Measurements from ENCODE around the gene BBS9.
A peak's percentile ranks its signal among the peaks of the same experiment; 100 is the strongest.

BBS9 gene

GRCh38 chr7:33550363-33550762 is 421.0 kb downstream of the BBS9 start:
- no peak for DNase-seq (ENCODE audit: low read depth)

- no peak for DNase-seq (ENCODE audit: low read depth)
These were observed 421.6 kb downstream of the BBS9 start for GRCh38 chr7:33550979-33551378.

- DNase-seq (ENCODE audit: low read depth), result peak; percentile 66
These were observed 424.7 kb downstream of the BBS9 start for GRCh38 chr7:33554046-33554445.

GRCh38 chr7:33554576-33554975 is 425.2 kb downstream of the BBS9 start:
- DNase-seq (ENCODE audit: low read depth), result no peak

- DNase-seq (ENCODE audit: low read depth), result no peak
These were observed 427.1 kb downstream of the BBS9 start for GRCh38 chr7:33556472-33556871.

DNA sequence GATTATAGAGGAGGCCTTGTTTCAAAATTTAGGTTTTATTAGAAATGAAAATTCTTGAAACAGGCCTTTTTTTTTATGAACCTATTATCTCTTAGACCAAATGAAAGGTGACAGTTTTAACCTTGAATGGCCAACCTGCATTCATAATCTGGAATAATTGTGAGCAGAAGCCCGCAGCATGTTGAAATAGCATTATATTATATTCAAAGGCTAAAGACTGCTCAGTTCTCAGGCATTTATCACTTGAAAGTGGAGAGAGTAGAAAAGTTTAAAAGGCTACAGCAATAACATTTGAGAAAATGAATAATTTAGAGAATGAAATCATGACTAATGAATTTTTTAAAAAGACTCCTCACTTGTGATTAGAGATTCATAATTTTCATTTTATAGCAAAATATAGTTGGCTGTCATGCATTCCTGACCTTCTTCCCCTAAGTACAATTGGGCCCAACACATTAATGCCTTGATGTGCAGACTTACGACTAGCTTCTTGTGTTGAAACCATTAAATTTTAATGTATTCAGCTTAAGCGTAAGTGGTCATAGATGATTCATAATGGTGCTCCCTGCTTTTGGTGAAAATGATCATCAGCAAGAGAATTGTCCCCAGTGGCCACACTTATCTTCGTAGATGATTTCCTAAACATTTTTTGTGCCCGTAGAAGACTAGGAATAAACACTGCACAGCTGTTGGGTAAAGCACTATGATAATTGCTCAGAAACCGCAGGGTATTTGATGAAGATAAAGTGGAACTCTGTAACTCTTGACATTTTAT is 429.4 kb downstream of the BBS9 start:
- DNase-seq (ENCODE audit: low read depth), result no peak

DNA sequence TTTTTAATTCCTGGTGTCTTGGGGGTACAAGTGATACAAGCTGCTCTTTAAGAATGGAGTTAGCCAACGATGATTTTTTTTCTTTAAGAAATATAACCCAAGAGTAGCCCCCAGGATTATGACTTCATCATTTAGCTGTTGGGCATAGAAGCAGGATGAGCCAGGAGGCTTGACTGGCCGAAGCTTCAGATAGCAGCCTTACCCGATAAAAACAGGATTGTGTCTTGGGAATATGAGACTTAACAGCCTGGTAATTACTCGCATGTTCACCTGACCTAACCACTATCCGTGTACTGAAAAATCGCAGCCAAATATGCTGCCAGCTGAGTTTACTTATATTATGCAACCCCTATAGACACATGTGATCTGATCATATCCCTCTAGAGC is 430.0 kb downstream of the BBS9 start:
- no peak for DNase-seq (ENCODE audit: low read depth)

DNA sequence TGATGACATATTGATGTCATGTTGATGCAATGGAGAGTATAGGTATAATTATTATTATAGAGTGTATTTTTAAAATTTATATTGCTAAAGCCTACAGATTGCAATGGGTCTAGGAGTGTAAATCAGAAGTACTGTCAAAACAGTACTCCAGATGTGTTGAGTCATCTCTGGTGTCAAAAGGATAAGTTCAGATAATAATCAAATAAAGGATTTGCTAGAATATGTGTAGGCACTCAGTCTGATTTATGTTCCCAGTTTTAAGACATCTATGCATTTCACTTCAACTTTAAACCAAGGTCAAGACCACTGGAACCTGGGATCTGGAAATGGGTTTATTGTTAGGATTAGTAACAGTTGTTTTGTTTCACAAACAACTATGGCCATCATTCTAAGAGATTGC is 433.6 kb downstream of the BBS9 start:
- DNase-seq (ENCODE audit: low read depth), result peak; percentile 64

GRCh38 chr7:33563651-33564050 is 434.3 kb downstream of the BBS9 start:
- DNase-seq (ENCODE audit: low read depth), result peak; percentile 25

GRCh38 chr7:33578166-33578565 is 448.8 kb downstream of the BBS9 start:
- no peak for DNase-seq (ENCODE audit: low read depth)

GRCh38 chr7:33578881-33579672 is 449.7 kb downstream of the BBS9 start:
- DNase-seq (ENCODE audit: low read depth), result no peak

GRCh38 chr7:33579673-33579960 is 450.3 kb downstream of the BBS9 start:
- no peak for DNase-seq (ENCODE audit: low read depth)

DNA sequence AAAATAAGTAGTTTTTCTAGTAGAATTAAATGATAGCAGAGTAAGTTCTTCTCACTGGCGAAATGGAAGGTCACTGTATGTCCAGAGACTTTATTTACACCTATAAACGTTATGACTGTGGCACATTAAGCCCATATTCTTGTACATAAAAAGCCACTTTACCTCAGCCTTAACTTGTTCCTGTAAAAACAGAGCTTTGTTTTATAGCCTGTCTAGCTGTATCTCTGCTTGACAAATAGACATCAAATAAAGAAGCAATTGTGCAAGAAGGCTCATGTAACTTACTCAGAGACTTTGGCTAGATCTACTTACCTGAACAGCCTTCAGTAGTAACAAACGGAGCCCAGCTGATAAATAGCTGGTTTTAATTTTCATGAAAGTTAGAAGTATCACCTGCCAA is 451.9 kb downstream of the BBS9 start:
- peak; percentile 13 for DNase-seq (ENCODE audit: low read depth)

GRCh38 chr7:33582104-33582503 is 452.7 kb downstream of the BBS9 start:
- no peak for DNase-seq (ENCODE audit: low read depth)

DNA sequence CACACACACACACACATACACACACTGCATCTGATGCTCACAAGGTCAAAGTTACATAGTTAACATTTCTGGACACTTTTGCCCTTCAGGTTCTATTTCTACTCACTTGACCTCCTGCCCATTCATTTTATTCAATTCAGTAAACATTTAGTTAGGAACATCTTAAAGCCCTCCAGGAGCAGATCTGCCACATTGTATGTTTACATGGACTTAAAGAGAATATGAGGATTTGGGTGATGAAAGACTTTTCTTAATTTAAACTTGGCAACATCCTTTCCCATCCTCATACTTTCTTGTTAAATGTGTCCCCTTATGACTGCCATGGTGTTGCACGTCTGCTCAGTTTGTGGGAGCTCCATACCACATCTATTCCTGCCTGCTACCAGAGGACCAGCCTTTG is 453.2 kb downstream of the BBS9 start:
- DNase-seq (ENCODE audit: low read depth), result no peak

DNA sequence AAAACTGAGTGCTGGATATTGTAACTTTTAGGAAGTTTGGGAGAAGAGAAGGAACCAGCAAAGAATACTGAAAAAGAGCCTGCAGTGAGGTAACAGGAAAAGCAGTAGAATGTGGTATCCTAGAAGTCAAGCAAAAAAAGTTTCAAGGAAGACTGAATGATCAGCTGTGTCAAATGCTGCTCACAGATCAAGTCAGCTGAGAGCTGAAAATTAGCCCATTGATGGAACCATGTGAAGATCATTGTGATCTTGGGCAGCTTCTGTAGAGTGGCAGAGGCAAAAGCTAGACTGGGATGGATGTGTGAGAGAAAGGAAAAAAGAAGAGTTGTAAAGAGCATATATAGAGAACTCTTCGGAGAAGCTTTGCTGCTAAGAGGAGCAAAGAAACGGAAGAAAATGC is 460.5 kb downstream of the BBS9 start:
- no peak for DNase-seq (ENCODE audit: low read depth)

- DNase-seq (ENCODE audit: low read depth), result peak; percentile 23
These were observed 461.6 kb downstream of the BBS9 start for GRCh38 chr7:33590916-33591315.

- peak; percentile 20 for DNase-seq (ENCODE audit: low read depth)
These were observed 462.1 kb downstream of the BBS9 start for GRCh38 chr7:33591490-33591889.

DNA sequence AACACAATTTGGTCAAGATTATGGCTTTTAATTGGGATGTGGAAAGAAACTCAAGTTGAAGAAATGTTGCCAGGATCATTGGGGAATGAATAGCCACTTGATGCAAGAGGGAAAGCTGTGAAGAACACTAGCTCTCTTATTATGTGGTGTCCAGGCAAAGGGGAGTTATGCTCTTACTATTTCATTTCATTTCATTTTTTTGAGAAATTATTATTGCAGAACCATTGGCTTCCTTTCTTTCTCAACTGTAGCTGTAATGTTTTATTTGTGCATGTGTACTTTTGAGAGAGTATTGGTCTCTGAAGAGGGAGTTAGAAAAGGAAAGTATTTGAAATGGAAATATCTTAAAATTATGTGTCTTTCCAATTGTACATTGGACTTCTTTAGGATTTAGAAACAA is 463.4 kb downstream of the BBS9 start:
- no peak for DNase-seq (ENCODE audit: low read depth)

GRCh38 chr7:33593611-33594010 is 464.2 kb downstream of the BBS9 start:
- DNase-seq (ENCODE audit: low read depth), result peak; percentile 15

GRCh38 chr7:33596686-33597085 is 467.3 kb downstream of the BBS9 start:
- DNase-seq (ENCODE audit: low read depth), result peak; percentile 27

- DNase-seq (ENCODE audit: low read depth), result no peak
These were observed 467.8 kb downstream of the BBS9 start for GRCh38 chr7:33597181-33597580.

- DNase-seq (ENCODE audit: low read depth), result no peak
These were observed 471.7 kb downstream of the BBS9 start for GRCh38 chr7:33601101-33601500.

- DNase-seq (ENCODE audit: low read depth), result no peak
These were observed 472.5 kb downstream of the BBS9 start for GRCh38 chr7:33601884-33602283.

Data from amniotic epithelial cell (primary cell).